PC-3 (cell line): Measurements from ENCODE around the gene POLD2.

Experiments used
- EZH2phosphoT487 ChIP-seq: fragments of 300-600 bp; sonication (generic); IDR thresholded peaks from 2 replicates; pipeline ENCODE4 v1.6.1; 2018; ENCODE audit warnings: mild to moderate bottlenecking, antibody characterized with exemption, low read length, borderline replicate concordance
- TF ChIP-seq, protein P1 (sequence below): fragments of 300-600 bp; sonication (generic); conservative IDR thresholded peaks from 2 replicates; pipeline ENCODE4 v1.5.1; 2017; ENCODE audit warnings: antibody characterized with exemption, low read depth, mild to moderate bottlenecking, low read length

DNA sequence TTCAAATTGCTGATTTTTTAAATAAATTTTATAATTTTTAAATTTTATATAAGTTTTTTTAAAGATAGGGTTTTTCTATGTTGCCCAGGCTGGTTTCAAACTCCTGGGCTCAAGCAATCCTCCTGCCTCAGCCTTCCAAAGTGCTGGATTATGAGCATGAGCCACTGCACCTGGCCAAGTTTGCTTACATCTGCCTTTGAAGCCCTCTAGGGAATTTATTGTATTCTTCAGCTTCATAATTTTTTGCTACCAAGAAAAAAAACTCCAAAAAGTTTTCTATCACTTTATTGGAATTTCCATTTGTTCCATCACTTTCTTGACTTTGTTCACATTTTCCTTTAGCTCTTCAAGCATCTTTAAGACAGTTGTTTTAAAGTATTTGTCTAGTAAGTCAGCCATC is 3.8 kb upstream of the POLD2 start:
- TF ChIP-seq, protein P1, sequence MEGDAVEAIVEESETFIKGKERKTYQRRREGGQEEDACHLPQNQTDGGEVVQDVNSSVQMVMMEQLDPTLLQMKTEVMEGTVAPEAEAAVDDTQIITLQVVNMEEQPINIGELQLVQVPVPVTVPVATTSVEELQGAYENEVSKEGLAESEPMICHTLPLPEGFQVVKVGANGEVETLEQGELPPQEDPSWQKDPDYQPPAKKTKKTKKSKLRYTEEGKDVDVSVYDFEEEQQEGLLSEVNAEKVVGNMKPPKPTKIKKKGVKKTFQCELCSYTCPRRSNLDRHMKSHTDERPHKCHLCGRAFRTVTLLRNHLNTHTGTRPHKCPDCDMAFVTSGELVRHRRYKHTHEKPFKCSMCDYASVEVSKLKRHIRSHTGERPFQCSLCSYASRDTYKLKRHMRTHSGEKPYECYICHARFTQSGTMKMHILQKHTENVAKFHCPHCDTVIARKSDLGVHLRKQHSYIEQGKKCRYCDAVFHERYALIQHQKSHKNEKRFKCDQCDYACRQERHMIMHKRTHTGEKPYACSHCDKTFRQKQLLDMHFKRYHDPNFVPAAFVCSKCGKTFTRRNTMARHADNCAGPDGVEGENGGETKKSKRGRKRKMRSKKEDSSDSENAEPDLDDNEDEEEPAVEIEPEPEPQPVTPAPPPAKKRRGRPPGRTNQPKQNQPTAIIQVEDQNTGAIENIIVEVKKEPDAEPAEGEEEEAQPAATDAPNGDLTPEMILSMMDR: no peak
- no peak for TF ChIP-seq EZH2phosphoT487
